Stimulated activated CD4-positive, alpha-beta T cell treated with anti-CD3 and anti-CD28 coated beads, Interleukin-1b, Interleukin-23, amount 100 ng/mL, for 48 hours (primary cell): ENCODE results near the gene KCNJ12.
"Not testable (repeated sequence)": the region's sequence is repeated elsewhere in the genome, so short reads cannot be mapped to it uniquely, and the experiment has no call there.

Experiments
- DNase-seq: peaks from one replicate; pipeline ENCODE4 v3.0.0-alpha.2; 2020

Gene KCNJ12

DNA sequence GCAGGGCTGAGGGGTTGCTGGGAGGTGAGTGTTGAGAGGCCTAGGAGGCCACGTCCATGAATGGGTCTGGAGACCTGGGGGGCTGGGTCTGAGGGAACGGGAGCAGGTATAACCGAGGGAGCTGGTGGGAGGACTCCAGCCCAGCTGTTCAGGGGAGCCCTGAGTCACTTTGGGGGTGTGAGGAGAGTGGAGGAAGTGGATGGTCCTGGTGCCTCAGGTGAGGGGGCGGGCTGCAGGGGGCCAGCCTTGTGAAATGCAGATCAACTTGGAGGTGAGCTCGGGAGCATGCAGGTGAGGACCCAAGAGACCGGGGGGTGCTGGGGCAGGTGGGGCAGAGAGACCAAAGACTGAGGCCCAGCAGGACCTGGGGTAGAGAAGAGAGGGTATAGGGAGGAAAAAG is 79.6 kb downstream of the KCNJ12 start:
- no peak for DNase-seq

DNA sequence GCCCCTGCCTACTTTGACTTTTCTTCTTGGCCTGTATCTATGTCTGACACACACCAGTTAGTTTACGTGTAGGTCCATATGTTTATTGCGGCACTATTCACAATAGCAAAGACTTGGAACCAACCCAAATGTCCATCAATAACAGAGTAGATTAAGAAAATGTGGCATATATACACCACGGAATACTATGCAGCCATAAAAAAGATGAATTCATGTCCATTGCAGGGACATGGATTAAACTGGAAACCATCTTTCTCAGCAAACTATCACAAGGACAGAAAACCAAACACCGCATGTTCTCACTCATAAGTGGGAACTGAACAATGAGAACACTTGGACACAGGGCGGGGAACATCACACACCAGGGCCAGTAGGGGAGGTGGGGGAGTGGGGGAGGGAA is 80.3 kb downstream of the KCNJ12 start:
- not testable (repeated sequence) for DNase-seq

DNA sequence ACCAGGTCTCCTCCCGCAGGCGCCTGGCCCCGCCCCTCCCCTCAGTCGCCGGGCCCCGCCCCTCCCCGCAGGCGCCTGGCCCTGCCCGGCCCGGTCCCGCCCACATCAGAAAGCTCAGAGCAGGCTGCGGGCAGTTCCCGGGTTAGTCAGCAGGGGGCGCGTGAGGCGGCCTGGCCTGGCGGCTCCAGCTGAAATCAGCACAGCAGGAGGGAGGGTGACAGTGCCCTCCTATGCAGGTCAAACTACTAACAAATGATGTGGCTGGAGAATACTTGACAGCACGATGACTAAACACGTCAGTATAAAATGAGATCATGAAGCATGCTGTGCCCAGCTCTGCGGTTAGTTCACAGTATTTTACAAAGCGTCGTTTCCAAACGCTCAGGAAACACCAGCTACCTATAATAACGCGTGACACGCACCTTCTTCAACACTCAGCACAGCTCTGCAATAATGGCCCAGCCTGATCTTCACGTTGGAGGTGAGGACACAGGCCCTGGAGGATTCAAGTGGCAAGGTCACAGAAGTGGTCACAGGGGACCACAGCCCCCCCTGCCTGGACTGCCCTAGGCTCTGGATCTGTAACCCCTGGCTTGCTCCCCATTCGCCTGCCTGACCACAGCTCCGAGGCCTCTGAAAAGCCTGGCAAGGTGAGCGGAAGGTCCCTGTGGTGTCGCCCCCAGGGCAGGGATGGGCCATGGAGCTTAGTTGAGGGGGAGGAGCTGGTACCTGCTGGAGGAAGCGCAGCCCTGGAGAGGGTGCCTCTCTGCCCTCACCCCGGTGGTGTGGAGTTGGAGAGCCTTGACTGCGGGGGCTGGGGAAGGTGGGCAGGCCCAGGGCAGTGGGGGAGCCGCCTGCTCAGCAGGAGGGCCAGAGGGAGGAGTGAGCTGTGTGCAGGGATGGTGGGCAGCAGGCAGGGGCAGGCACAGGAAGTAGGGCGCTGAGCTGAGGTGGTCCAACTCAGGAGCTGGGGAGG is 81.2 kb downstream of the KCNJ12 start:
- DNase-seq = peak; percentile 94

DNA sequence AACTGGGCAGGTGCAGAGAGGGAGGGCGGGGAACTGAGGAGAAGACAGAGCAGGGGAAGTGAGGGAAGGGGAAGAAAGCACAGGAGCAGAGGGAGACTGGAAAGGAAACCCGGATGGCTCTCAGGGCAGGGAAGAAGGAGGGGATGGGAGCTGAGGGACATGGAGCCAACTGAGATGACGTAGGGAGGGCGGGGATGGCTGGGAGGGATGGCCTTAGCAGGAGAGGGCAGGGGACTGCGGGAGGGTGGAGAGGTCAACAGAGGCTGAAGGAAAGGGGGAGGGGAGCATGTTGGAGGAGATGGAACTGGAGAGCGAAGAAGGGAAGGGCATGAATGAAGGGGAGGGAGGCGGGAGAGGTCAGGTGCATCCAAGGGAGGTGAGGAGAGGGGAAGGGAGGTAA is 81.9 kb downstream of the KCNJ12 start:
- DNase-seq = no peak

DNA sequence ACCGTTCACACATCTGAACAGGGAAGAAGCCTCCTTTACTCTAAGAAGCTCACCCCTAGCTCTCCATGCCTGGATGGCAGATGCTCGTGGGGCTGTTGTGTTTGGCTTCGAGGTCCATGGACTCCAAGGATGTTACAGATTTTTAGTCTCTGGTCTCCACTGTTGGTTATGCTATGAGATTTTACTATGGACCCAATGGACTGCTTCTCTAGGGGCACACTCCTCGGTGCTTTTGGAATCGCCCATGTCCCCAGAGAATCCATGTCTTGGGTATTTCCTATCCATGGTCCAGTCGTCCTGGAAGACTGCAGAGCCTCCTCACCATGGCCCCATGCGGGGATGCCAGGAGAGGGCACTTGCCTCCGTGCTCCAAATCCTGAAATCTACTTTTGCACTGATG is 83.4 kb downstream of the KCNJ12 start:
- DNase-seq = no peak

DNA sequence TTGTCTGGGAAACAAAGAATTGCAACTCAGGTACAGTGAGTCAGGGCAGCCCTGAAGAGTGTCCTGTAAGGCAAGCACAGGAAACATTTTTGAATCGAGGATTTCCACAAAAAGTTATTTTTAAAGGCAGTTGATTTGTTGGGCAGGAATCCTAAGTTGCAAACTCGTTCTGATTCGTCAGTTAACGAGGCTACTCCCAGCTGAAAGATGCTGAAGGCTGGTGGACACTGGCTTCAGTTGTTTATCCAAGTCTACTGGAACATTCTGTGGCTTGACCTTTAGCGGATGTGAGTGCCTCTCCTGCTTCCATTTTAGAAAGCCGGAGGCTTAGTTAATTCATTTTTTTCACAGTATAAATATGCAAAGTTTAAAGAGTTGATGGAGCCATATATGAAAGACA is 84.2 kb downstream of the KCNJ12 start:
- no peak for DNase-seq

DNA sequence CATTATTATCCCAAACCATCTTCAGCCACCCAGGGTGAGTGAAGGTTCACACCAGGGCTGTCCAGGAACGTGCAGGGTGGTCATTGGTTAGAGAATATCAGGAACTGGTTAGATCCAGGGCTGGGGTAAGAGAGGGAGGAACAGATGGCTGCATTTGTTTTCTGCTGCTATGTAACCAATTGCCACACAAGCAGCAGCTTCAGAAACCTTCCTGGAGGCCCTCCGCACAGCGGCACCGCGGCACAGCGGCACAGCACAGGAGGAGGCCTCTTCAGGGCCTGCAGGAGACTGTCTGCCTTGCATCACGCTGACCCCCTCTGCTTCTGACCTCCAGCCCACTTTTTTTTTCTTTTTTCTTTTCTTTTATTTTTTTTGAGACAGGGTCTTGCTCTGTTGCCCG is 86.1 kb downstream of the KCNJ12 start:
- DNase-seq = no peak

DNA sequence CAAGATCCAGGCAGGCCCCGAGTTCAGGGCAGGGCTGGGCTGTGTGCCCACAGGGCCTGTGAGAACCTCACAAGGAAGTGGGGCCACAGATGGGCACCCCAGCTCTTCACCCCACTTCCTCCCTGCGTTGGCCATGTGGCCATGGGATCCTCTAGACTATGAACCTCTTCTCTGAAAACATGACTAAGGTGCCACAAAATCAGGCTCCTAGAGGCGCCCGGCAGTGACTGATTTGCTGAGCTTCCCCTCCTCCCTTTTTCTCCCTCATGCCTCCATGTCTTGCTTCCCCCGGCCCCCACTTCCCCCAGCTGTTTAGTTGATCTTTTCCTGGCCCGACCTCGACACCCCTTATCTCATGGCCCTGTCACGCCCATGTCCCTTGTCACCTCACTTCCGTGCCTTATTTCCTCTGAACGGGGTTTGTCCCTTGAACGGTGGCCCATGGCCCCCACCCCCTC is 87.1 kb downstream of the KCNJ12 start:
- DNase-seq = no peak

DNA sequence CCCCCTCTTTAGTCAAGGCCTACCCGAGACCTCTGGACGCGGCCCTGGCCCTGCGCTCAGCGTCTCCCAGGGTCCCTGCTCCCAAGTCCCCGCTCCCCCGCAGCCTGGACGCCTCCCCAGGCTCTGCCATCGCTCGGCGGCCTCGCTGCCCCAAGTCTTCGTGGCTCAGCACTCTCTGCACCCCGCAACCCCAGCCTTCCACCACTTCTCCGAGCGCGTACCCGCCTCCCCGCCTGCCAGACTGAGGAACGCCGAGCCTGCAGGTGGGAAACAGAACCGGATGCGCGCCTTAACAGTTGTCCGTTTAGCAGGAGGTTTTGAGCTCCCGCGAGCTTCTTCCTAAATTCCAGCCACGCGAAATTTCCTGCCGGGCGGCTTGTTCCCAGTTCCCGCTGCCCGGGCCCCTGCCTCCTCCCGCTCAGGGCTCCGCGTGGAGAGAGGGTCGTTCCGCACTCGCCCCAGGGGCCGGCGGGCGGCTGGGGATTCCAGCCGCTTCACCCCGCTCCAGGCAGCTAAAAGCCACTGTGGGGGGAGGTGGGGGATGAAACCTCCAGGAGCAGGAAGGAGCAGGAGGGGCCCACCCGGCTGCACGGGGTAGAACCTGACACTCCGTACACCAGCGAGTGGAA is 87.7 kb downstream of the KCNJ12 start:
- no peak for DNase-seq

DNA sequence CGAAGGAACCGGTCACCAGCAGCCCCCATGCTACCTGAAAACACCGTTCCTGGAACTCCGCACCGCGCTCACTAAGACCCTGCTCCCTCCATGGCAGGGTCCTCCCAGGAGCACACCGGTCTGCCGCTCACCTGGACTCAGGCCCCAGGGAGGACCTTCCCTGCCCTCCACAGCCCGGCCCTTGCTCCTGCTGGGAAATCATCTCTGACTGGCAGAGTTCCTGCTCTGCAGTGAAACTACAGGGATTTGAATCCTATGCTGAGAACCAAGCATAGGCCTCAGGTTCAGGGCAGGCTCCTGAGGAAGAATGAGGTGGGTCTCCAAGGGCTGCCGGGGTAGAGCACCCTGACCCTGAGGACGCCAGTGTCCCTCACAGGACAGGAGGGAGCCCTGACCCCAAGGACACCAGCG is 88.5 kb downstream of the KCNJ12 start:
- no peak for DNase-seq

DNA sequence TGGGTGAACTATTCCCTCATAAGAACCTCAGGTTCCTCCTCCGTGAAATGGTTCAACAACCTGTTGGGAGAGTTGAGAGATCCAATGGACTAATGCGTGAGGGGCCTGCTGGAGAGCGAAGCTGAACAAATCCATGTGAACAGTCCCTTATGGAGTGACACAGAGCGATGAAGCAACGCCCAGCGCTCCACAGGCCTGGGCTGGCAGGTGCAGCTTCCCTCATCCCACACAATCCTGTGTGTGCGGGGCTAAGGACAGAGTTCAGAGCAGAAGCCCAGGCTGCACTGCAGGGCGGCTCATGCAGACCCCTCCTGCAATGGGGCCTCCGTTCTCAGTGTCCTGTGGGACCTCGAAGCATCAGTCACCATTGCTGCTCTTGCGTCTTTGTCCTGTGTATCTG is 90.4 kb downstream of the KCNJ12 start:
- DNase-seq = no peak

DNA sequence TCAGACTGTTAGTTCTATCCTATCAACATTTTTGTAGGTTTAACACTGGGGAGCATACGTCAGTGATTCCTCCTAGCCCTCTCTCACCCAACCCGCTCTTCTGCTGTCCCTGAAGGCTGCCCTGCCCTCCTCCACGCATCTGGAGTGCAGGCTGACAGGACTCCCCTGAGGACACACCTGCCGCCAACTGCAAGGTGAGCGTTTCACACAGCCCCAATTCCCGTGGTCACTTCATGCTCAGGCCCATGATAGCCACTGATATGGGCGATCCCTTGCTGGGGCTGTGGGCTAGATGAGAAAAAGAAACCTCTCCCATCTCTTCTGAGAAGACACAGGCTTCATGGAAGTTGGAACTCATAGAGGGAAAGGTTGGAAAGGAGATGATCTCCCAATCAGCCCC is 91.0 kb downstream of the KCNJ12 start:
- no peak for DNase-seq

DNA sequence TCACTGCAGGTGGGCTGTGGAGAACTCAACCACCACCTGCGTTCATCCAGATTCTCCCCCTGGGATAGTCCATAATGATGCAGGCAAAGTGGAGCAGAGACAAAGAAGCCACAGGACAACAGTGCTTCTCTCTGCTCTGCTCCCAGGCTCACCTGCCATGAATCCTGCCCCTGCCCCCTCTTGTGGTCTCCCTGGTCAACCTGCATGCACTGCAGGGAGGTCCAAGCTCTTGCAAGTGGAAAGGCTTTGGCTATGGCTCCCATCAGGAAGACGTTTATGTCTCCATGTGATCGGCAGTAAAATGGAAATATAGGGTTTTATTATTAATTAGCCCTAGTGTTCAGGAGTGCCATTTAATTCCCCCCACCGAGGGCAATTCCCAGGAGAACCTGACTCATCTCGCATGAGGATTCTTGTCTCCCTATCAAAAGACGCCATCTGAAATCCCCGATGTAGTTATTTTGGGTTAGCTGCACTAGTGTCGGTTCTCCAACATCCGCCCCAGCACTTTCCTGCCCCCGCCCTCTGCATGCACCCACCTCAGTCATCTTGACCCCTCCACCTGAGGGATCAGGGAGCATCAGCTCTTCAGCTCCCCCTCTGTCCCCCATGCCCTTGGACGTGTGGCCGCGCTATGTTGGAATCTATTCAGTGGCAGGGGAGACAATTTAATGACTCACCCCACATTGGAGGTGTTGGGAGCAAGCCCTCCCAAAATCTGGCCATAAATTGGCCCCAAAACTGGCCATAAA is 91.8 kb downstream of the KCNJ12 start:
- no peak for DNase-seq
